Measurements from ENCODE around the gene MEF2D. TPM values are rescaled to one million over a fixed set of nuclear protein-coding genes. Genes with fewer than 3 reads are reported as not detected.

The MEF2D gene
- total and polyA plus RNA-seq, 8 donors: 7.7 to 136 (median 18.8) TPM

- H3K27me3 ChIP-seq: peaks cover 32 to 100% (median 97%) of the 10 kb centered on the region in 3 donors
- TF ChIP-seq POLR2A (IDR thresholded peaks at IDR 0.05) (no peak), EP300 (IDR thresholded peaks at IDR 0.05) (no peak), POLR2AphosphoS5 (IDR thresholded peaks at IDR 0.05) (no peak)
- TF ChIP-seq, protein P1, sequence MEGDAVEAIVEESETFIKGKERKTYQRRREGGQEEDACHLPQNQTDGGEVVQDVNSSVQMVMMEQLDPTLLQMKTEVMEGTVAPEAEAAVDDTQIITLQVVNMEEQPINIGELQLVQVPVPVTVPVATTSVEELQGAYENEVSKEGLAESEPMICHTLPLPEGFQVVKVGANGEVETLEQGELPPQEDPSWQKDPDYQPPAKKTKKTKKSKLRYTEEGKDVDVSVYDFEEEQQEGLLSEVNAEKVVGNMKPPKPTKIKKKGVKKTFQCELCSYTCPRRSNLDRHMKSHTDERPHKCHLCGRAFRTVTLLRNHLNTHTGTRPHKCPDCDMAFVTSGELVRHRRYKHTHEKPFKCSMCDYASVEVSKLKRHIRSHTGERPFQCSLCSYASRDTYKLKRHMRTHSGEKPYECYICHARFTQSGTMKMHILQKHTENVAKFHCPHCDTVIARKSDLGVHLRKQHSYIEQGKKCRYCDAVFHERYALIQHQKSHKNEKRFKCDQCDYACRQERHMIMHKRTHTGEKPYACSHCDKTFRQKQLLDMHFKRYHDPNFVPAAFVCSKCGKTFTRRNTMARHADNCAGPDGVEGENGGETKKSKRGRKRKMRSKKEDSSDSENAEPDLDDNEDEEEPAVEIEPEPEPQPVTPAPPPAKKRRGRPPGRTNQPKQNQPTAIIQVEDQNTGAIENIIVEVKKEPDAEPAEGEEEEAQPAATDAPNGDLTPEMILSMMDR (IDR thresholded peaks at IDR 0.05): no peak
- H3K9me3 ChIP-seq: no peaks in the 10 kb centered on the region
- peaks cover 12 to 16% (median 13%) of the 10 kb centered on the region in 4 donors for H3K4me1 ChIP-seq
- H3K27ac ChIP-seq: no peak overlapping the region
- intact Hi-C loops (cut with DNase I; ENCODE audit: low total_unique reads): no loop called here
- H3K4me3 ChIP-seq: no peak overlapping the region
- H3K36me3 ChIP-seq: no peaks in the 10 kb centered on the region
- DNase-seq: no peak
- WGBS, 5 donors: 20 to 43% (median 32%) methylated on average over 4 of the region's 4 CpGs
Measured at GRCh38 chr1:156431366-156431765, 69.2 kb downstream of the MEF2D start.

- H3K9me3 ChIP-seq: no peaks in the 10 kb centered on the region
- no peak overlapping the region for H3K27ac ChIP-seq
- intact Hi-C loops (cut with DNase I; ENCODE audit: low total_unique reads): no loop called here
- TF ChIP-seq POLR2AphosphoS5 (IDR thresholded peaks at IDR 0.05) (no peak), EP300 (IDR thresholded peaks at IDR 0.05) (no peak), POLR2A (IDR thresholded peaks at IDR 0.05) (no peak)
- TF ChIP-seq, protein P1 (IDR thresholded peaks at IDR 0.05): no peak
- WGBS, 5 donors: 9 to 16% (median 13%) methylated on average over 3 of the region's 3 CpGs
- no peak for DNase-seq
- H3K27me3 ChIP-seq: peaks cover 29 to 100% (median 92%) of the 10 kb centered on the region in 3 donors
- H3K4me3 ChIP-seq: no peak overlapping the region
- no peaks in the 10 kb centered on the region for H3K36me3 ChIP-seq
- peaks cover 7 to 11% (median 8%) of the 10 kb centered on the region in 4 donors for H3K4me1 ChIP-seq
Measured at GRCh38 chr1:156430866-156431265, 69.7 kb downstream of the MEF2D start.

GRCh38 chr1:156430303-156430702, 70.3 kb downstream of the MEF2D start:
- Histone ChIP-seq H3K27me3 (peaks cover 24 to 100% (median 86%) of the 10 kb centered on the region in 3 donors), H3K36me3 (no peaks in the 10 kb centered on the region), H3K9me3 (no peaks in the 10 kb centered on the region), H3K27ac (no peak overlapping the region), H3K4me1 (peaks cover 1 to 5% (median 2%) of the 10 kb centered on the region in 4 donors), H3K4me3 (no peak overlapping the region)
- WGBS, 5 donors: 4 to 13% (median 6%) methylated on average over 7 of the region's 7 CpGs
- no peak for DNase-seq
- intact Hi-C loops (cut with DNase I; ENCODE audit: low total_unique reads): no loop called here
- no peak for TF ChIP-seq POLR2AphosphoS5 (IDR thresholded peaks at IDR 0.05)
- no peak for TF ChIP-seq POLR2A (IDR thresholded peaks at IDR 0.05)
- no peak for TF ChIP-seq EP300 (IDR thresholded peaks at IDR 0.05)
- TF ChIP-seq, protein P1 (IDR thresholded peaks at IDR 0.05): no peak

GRCh38 chr1:156429313-156430060, 71.1 kb downstream of the MEF2D start:
- H3K4me3 ChIP-seq: no peak overlapping the region
- intact Hi-C loops (cut with DNase I; ENCODE audit: low total_unique reads): no loop called here
- WGBS, 5 donors: 5 to 13% (median 10%) methylated on average over 13 of the region's 13 CpGs
- TF ChIP-seq, protein P1 (IDR thresholded peaks at IDR 0.05): no peak
- no peak for TF ChIP-seq EP300 (IDR thresholded peaks at IDR 0.05)
- TF ChIP-seq POLR2A (IDR thresholded peaks at IDR 0.05): no peak
- TF ChIP-seq POLR2AphosphoS5 (IDR thresholded peaks at IDR 0.05): no peak
- H3K27ac ChIP-seq: no peak overlapping the region
- DNase-seq: no peak
- H3K9me3 ChIP-seq: no peaks in the 10 kb centered on the region
- H3K27me3 ChIP-seq: peaks cover 17 to 100% (median 86%) of the 10 kb centered on the region in 3 donors
- peaks cover 0 to 4% (median 0%) of the 10 kb centered on the region in 4 donors for H3K4me1 ChIP-seq
- H3K36me3 ChIP-seq: no peaks in the 10 kb centered on the region

Measured in stomach (tissue), 9 donors.